Measurements from ENCODE around the gene SLC25A25. TPM values are rescaled to one million over a fixed set of nuclear protein-coding genes. Genes with fewer than 3 reads are reported as not detected.

Gene SLC25A25
- total RNA-seq, 1 experiment from 2014 or later, result 94.8 TPM

DNA sequence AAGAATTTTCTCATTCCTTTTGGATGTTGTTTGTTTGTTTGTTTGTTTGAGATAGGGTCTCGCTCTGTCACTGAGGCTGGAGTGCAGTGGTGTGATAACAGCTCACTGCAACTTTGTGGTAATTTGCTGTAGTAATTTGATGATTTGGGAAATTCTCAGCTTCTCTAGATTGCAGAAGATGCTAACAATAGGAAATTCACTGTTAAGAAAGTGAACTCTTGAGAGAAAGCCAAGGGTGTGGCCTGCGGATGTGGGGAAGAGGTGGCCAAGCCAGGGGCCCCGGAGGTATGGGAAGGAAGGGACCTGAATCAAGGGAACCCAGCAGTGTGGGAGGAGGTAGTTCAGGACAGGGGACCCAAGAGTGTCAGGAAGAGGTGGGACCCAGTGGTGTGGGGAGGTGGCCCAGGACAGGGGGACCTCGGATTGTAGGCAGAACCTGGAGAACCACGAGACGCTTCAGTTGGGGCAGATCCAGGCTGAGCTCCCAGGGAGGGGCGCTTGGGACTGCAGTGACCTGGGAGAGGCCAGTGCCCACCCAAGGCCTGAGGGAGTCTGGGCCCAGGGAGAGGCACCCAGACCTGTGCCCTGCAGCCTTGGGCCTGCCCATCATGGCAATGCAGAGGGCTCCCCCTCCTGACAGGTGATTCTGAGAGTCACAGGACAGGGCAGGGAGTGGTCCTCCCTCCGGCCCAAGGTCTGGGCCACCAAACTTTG, 75.7 kb downstream of the SLC25A25 start:
- DNase-seq (ENCODE audit: low spot score), result no peak

DNA sequence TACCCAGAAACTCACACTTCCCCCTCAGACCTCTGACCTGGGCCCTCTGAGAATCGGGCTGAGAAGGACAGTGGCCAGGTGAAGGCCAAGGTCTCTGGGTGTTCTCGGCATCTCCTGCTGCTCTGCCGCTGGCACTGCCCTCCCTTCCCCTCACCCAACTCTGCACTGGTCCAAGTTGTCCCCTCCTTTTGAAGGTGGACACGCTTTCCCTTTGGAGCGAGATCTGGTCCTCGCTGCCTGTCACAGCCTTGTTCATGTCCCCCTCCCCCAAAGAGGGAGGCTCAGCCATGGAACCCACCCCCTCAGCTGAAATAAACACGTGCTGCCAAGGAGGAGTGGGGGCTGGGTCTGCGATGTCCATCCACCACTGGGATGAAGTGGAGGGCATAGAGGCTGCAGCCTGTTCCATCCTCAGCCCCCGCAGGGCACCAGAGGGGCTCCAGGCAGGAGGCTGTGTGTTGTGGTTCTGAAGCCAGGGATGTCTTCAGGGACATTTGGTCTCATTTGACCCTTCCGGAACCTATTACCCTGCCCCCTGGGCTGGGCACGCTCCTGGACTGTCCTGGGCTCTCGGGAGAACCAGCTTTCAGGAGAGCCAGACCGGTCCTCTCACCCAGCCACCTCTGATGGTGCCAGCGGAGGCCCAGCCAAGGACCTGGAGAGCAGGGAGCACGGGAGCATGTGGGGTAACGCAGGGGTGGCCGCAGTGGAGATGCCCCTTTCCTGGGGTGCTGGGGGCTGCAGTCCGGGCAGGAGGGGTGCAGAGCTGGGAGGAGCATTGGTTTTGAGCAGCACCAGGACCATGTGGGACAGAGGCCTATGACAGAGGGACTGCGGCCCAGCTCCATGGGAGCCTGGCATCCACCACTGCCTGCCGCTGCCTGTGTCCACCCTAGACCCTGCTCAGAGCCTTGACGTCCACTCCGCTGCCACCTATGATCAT, 76.5 kb downstream of the SLC25A25 start:
- no peak for DNase-seq (ENCODE audit: low spot score)

GRCh38 chr9:128145536-128145935, 77.5 kb downstream of the SLC25A25 start:
- DNase-seq (ENCODE audit: low spot score), result peak; percentile 81

DNA sequence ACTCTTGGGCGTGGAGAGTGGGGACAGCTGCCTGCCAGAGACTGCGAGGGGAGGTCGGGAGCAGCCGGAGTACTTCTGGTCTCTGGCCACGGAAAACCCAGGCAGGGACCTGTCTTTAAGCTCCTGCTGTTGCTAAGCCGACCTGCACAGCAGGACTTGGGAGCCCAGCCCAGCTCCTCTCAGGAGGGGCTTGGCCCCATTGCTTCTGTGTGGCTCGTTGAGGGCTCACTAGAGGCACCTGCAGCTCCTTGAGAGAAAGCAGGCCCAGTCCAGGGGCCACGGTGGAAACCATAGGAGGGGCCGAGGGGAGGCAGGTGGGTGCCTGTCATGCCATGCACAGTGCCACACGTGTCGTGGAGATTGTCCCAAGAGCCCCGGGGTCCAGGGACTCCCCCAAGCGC, 77.9 kb downstream of the SLC25A25 start:
- DNase-seq (ENCODE audit: low spot score), result no peak

DNA sequence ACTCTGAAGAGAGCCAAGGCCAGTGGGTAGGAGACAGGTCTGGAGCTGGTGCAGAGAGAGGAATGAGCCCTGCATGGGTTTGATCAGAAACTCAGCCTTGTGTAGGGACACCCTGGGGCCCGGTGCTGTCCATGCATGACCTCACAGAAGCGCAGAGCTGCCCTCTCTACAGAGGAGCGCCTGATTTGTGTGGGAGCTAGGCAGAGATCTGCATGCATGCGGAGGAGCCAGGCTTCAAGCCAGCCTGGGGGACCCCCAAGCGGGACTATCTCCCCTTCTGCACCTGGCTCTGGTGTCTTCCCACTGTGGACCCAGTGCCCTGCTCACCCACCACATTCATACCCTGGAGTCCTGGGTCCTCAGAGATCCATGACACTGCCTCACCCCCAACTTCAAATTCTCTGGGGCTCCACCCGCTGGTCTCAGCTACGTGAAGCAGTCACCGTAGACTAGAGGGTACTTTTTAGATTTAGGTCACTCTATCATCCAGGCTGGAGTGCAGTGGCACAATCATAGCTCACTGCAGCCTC, 78.6 kb downstream of the SLC25A25 start:
- DNase-seq (ENCODE audit: low spot score), result no peak

GRCh38 chr9:128148509-128149000, 80.5 kb downstream of the SLC25A25 start:
- no peak for DNase-seq (ENCODE audit: low spot score)

GRCh38 chr9:128149001-128149701, 81.1 kb downstream of the SLC25A25 start, which contains the start of gene LCN2:
TSS of gene LCN2 (plus strand) at chr9:128149453. CDS start at chr9:128149526, 73 bp downstream.
- peak; percentile 96 for DNase-seq (ENCODE audit: low spot score)

DNA sequence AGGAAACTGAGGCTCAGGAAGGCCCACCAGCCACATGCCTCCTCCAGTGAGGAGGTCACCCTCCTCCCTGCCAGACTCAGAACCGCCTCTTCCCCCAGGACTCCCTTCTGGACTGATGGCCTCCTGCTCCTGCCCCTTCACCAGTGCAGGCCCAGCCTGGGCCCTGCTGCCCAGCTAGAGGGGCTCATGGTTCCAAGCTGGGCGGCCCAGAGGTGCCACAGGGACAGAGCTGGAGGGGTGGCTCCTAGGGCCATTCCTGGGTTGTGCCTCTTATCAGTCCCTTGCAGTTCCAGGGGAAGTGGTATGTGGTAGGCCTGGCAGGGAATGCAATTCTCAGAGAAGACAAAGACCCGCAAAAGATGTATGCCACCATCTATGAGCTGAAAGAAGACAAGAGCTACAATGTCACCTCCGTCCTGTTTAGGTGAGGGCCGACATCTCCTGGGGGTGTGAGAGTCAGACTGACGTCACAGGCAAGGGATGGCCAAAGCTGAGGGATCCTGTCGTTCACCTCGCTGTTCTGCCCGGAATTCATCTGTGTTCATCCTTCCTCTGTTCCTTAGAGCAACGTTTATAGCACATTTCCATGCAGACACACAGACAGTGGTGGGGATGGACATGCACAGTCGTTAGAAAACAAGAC, 82.0 kb downstream of the SLC25A25 start:
- no peak for DNase-seq (ENCODE audit: low spot score)

DNA sequence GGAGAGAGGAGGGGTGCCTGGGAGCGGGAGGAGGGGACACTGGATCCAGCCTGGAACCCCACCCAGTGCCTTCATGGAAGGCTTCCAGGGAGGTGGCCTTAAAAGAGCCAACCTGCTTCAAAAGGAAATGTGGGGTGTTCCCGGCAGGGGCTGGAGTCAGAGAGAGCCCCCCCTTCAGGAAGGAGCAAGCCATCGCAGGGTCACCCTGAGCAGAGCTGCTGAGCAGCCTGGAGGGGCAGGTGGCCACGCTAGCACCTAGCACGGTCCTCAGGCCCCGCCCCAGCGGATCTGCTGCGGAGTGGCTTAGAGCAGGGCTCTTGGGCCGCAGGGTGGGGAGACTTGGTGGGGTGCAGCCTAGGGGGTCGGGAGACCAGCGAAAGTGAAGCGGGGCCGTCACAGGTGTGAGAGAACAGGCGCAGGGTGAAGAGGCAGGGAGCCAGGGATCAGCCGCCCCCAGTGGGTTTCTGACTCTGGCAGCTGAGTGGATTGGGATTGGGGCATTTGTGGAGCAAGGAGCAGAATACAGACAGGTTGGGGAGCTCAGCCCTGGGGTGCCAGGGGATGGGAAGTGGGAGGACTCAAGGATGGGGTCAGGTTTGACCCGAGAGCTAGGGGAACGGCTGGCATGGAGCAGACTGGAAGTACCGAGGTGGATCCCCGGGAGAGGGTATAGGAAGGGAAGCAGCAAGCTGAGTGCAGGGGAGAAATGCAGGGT, 82.7 kb downstream of the SLC25A25 start:
- peak; percentile 87 for DNase-seq (ENCODE audit: low spot score)

GRCh38 chr9:128151309-128152132, 83.5 kb downstream of the SLC25A25 start:
- no peak for DNase-seq (ENCODE audit: low spot score)

GRCh38 chr9:128152133-128153059, 84.4 kb downstream of the SLC25A25 start:
- DNase-seq (ENCODE audit: low spot score), result no peak

DNA sequence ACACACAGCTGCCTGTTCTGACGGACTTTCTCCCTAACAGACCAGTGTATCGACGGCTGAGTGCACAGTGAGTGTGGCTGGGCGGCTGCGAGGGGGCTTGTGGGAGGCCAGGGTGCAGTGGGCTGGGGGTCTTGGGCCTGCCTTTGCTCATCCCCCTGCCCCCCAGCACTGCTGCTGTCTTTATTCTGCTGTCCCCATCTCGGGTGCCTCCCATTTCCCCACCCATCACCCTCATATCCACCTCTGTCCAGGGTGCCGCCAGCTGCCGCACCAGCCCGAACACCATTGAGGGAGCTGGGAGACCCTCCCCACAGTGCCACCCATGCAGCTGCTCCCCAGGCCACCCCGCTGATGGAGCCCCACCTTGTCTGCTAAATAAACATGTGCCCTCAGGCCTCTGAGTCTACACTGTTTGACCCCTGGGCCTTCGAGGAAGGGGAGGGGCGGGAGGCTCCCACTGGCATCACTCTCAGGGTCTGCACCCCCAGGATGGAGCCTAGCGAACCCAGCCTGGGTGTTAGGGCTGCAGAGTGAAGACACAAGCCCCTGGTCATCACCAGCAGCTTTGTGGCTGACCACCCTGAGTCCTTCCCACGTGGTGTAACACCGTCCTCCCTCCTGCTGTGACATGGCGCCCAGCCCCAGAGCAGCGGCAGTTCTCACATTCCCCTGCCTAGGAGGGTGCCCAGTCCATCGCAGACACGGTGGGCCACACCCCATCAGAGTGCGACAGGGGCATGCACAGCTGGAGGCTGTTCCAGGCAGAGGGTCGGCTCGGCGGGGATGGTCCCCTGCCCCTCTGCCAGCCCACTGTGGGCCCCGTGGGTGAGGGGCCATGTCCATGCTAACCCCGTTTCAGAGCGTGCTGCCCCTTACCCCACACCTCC, 85.3 kb downstream of the SLC25A25 start:
- DNase-seq (ENCODE audit: low spot score), result no peak

- DNase-seq (ENCODE audit: low spot score), result no peak
Observed at GRCh38 chr9:128153947-128154695, 86.1 kb downstream of the SLC25A25 start.

- no peak for DNase-seq (ENCODE audit: low spot score)
Observed at GRCh38 chr9:128155736-128156500, 87.9 kb downstream of the SLC25A25 start.
